ENCODE measurements around the gene MCU.

- TF ChIP-seq REST (IDR thresholded peaks at IDR 0.05; ENCODE audit: insufficient read depth in 1 of 2, low read depth in 2 of 2, low read length in 2 of 2) (no peak), TAF1 (IDR thresholded peaks at IDR 0.05; ENCODE audit: borderline replicate concordance, insufficient read depth, low read length) (no peak)
These were observed 104.1 kb downstream of the MCU start for GRCh38 chr10:72796042-72796441.

All from PFSK-1 (cell line).